Activated CD4-positive, alpha-beta T cell treated with anti-CD3 and anti-CD28 coated beads, Interleukin-2, amount 50 U/mL, for 16 hours (primary cell): ENCODE data around the gene PHB1.

ENCODE experiments used
- DNase-seq: peaks from one replicate; pipeline ENCODE4 v3.0.0-alpha.2; 2020

PHB1 gene

GRCh38 chr17:49414622-49415350 lies at the start of gene PHB1:
Gene PHB1 (minus strand): TSS chr17:49414882. CDS start chr17:49413264, 1,618 bp downstream.
- peak; percentile 99 for DNase-seq

GRCh38 chr17:49464049-49464448 lies 49.4 kb upstream of the PHB1 start:
- no peak for DNase-seq

- DNase-seq: no peak
Observed at GRCh38 chr17:49461580-49461979, 46.9 kb upstream of the PHB1 start.

- DNase-seq: no peak
Observed at GRCh38 chr17:49460401-49460800, 45.7 kb upstream of the PHB1 start.

GRCh38 chr17:49459401-49459984 lies 44.8 kb upstream of the PHB1 start:
- DNase-seq: no peak

GRCh38 chr17:49457564-49458535 lies 43.2 kb upstream of the PHB1 start:
- no peak for DNase-seq

GRCh38 chr17:49456183-49456965 lies 41.7 kb upstream of the PHB1 start:
- DNase-seq: no peak

- no peak for DNase-seq
Observed at GRCh38 chr17:49455272-49455861, 40.7 kb upstream of the PHB1 start.

GRCh38 chr17:49454050-49454449 lies 39.4 kb upstream of the PHB1 start:
- DNase-seq: no peak

- DNase-seq: no peak
Observed at GRCh38 chr17:49452661-49453060, 38.0 kb upstream of the PHB1 start.

- DNase-seq: peak; percentile 6
Observed at GRCh38 chr17:49452201-49452600, 37.5 kb upstream of the PHB1 start.

- no peak for DNase-seq
Observed at GRCh38 chr17:49450735-49451134, 36.1 kb upstream of the PHB1 start.

- no peak for DNase-seq
Observed at GRCh38 chr17:49450181-49450580, 35.5 kb upstream of the PHB1 start.

- no peak for DNase-seq
Observed at GRCh38 chr17:49447628-49448302, 33.1 kb upstream of the PHB1 start.

GRCh38 chr17:49445591-49445990 lies 30.9 kb upstream of the PHB1 start:
- DNase-seq: no peak

- DNase-seq: no peak
Observed at GRCh38 chr17:49444384-49444783, 29.7 kb upstream of the PHB1 start.

- no peak for DNase-seq
Observed at GRCh38 chr17:49443862-49444261, 29.2 kb upstream of the PHB1 start.

- DNase-seq: no peak
Observed at GRCh38 chr17:49442041-49442440, 27.4 kb upstream of the PHB1 start.

- DNase-seq: no peak
Observed at GRCh38 chr17:49441578-49441977, 26.9 kb upstream of the PHB1 start.

- DNase-seq: no peak
Observed at GRCh38 chr17:49440581-49440980, 25.9 kb upstream of the PHB1 start.

- DNase-seq: no peak
Observed at GRCh38 chr17:49439673-49440571, 25.2 kb upstream of the PHB1 start.
